GM10248 (cell line): ENCODE data around the gene TYK2.
"Not testable (repeated sequence)": the region's sequence is repeated elsewhere in the genome, so short reads cannot be mapped to it uniquely, and the experiment has no call there.

Experiments used
- CTCF ChIA-PET: fragments of 300-600 bp; sonication (Branson Sonifier 250); formaldehyde crosslinking; extraction: SDS; loops from one replicate; lab custom pipeline; 2021; ENCODE audit warnings: antibody characterized with exemption; lab: Yijun Ruan, JAX
- POLR2A ChIA-PET: fragments of 350-650 bp; sonication (Branson Sonifier 250); formaldehyde crosslinking; extraction: SDS; loops from one replicate; lab custom pipeline; 2020; ENCODE audit warnings: antibody characterized with exemption; lab: Yijun Ruan, JAX
- DNase-seq: peaks from one replicate; pipeline ENCODE4 v3.0.0; 2012; ENCODE audit errors: extremely low spot score
- TF ChIP-seq, protein P1 (sequence below): IDR thresholded peaks from 2 replicates; pipeline ENCODE4 v1.5.1; 2012; ENCODE audit warnings: mild to moderate bottlenecking, low read depth; ENCODE audit errors: extremely low read depth, missing control alignments, control extremely low read depth

TYK2 gene

DNA sequence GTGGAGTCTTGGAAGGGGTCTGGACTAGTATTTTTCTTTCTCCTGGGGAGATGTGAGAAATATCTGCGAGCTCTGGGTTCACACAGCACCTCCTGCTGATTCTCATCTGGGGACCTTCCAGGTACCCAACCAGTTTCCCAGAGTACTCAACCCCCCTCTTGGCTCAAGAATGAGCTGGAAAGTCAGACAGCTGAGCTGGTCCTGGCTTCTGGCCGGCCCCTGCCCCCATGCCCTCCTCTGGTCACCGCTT lies 37.8 kb upstream of the TYK2 start:
- TF ChIP-seq, protein P1, sequence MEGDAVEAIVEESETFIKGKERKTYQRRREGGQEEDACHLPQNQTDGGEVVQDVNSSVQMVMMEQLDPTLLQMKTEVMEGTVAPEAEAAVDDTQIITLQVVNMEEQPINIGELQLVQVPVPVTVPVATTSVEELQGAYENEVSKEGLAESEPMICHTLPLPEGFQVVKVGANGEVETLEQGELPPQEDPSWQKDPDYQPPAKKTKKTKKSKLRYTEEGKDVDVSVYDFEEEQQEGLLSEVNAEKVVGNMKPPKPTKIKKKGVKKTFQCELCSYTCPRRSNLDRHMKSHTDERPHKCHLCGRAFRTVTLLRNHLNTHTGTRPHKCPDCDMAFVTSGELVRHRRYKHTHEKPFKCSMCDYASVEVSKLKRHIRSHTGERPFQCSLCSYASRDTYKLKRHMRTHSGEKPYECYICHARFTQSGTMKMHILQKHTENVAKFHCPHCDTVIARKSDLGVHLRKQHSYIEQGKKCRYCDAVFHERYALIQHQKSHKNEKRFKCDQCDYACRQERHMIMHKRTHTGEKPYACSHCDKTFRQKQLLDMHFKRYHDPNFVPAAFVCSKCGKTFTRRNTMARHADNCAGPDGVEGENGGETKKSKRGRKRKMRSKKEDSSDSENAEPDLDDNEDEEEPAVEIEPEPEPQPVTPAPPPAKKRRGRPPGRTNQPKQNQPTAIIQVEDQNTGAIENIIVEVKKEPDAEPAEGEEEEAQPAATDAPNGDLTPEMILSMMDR, result no peak
- DNase-seq, result no peak
- ChIA-PET POLR2A (interaction anchor here (0.6 to 1.4 kb wide), 4 partner anchors 10 to 147 kb away, joined by 3 to 13 read pairs (median 3); partner anchors contain the start of genes CDC37 and ICAM1), CTCF (interaction anchor here (0.7 to 29.5 kb wide), 16 partner anchors 6 to 448 kb away, joined by 3 to 979 read pairs (median 4); partner anchors contain the start of genes CDC37, ICAM5, PDE4A and TYK2)

DNA sequence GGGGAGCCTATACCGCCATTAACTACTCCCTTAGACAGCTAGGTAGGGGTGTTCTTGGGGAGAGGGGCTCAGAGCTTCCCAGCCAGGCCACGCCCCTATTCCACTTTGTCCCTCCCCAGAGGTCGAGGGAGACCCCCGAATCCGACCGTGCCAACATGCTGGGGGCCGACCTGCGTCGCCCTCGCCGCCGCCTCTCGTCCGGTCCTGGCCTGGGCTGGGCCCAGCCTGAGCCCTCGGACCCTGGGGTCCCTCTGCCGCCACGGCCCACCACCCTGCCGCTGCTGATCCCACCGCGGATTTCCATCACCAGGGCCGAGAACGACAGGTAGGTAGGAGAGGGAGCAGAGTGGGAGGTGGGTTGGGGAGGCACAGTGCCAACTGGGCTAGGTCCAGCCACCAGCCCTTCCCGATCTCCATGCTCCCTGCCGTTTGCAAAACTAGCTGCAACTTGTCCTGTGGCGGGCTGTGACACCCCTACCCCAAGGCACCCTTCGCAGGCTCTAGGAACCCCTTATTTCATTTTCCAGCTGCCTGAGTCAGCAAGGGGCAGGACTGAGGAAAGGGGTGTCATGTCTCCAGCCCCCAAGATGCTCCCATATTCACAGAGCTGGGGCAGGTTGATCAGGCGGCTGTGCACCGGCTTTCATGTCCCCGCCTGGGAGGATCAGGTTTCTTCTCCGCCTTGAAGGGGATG lies 37.3 kb upstream of the TYK2 start:
- CTCF ChIA-PET, result interaction anchor here (0.6 to 29.5 kb wide), 27 partner anchors 6 to 485 kb away, joined by 3 to 979 read pairs (median 4); partner anchors contain the start of genes CDC37, ICAM1, ICAM5 and PDE4A
- TF ChIP-seq, protein P1, result no peak
- POLR2A ChIA-PET, result interaction anchor here (0.8 to 1.4 kb wide), 3 partner anchors 10 to 147 kb away, joined by 3 to 13 read pairs (median 3); partner anchors contain the start of genes CDC37 and ICAM1
- no peak for DNase-seq

DNA sequence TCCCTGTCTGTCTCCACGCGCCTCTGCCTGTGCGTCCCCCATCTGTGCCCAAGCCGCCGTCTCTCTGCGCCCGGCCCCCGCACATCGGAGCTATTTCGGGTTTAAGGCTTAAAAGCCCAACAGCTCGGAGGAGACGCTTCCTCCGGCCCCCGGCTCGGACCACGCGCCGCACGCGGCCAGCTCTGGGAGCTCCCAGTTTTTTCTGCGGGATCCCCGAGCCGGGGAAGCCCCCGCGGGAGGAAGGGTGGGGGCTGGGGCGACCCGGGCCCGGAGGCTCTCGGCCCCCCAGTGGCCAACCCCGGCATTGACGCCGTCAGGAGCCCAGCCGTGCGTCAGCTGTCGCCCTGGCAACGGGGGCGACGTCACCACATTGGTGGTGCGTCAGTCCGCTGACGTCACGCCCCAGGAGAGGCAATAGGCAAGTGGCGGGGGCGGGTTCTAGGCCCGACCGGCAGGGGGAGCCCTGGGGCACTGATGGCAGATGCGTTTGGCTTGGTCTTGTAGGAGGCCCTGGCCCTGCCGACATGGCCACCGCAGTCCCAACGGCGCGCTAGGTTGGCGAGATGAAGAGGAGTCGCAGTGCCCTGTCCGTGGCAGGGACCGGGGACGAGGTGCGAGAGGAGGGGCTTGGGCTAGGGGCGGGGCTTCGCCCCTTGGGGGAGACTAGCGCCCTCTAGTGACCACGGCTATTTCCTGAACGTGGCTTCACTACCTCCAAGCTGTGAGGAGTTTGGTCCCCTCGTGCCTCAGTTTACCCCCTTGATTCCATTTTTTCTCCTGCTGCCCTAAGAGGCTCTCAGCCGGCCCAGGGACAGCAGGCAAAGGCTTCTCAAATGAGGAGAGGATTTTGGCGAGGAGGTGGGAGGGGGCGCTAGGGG lies 36.2 kb upstream of the TYK2 start:
- ChIA-PET CTCF (interaction anchor here (0.6 to 29.5 kb wide), 45 partner anchors 7 to 484 kb away, joined by 3 to 979 read pairs (median 4); partner anchors contain the start of genes CDC37, ICAM1, ICAM5 and MRPL4), POLR2A (interaction anchor here (1.2 kb wide), 1 partner anchor 11 kb away, joined by 4 read pairs; no protein-coding TSS in a partner anchor)
- TF ChIP-seq, protein P1, result peak; percentile 74
- peak; percentile 89 for DNase-seq

DNA sequence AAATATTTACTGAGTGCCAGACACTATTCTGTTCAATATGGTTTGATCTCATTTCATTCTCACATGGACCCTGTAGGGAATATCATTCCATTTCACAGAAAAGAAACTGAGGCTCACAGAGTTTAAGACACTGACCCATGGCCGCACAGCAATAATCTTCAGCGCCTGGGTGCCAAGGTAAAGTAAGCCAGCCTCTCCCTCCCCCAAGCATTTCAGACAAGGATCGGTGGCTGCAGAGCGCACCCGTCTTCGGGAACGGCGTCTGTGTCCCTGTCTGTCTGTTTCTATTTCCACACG lies 35.7 kb upstream of the TYK2 start:
- TF ChIP-seq, protein P1, result no peak
- ChIA-PET CTCF (interaction anchor here (0.6 to 29.5 kb wide), 32 partner anchors 8 to 448 kb away, joined by 3 to 979 read pairs (median 4); partner anchors contain the start of genes CDC37, ICAM1, ICAM5 and MRPL4), POLR2A (interaction anchor here (1.2 kb wide), 1 partner anchor 11 kb away, joined by 4 read pairs; no protein-coding TSS in a partner anchor)
- DNase-seq, result no peak

DNA sequence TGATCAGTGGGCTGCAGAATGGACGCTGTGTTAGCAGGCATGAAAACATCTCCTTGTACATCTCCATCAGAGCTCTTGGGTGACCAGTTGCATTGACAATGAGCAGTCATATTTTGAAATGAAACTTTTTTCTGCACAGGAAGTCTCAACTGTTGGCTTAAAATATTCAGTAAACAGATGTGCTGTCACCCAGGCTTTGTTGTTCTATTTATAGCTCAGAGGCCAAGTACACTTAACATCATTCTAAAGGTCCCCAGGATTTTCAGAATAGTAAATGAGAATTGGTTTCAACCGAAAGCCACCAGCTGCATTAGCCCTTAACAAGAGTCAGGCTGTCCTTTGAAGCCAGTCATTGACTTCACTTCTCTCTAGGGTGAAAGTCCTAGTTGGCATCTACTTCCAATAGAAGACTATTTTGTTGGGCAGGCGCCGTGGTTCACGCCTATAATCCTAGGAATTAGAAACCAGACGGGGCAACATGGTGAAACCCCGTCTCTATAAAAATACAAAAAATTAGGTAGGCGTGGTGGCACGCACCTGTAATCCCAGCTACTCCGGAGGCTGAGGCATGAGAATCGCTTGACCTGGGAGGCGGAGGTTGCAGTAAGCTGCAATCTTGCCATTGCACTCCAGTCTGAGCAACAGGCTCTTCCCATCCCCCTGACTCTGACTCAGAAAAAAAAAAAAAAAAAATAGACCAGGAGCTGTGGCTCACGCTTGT lies 32.0 kb upstream of the TYK2 start:
- DNase-seq, result no peak

DNA sequence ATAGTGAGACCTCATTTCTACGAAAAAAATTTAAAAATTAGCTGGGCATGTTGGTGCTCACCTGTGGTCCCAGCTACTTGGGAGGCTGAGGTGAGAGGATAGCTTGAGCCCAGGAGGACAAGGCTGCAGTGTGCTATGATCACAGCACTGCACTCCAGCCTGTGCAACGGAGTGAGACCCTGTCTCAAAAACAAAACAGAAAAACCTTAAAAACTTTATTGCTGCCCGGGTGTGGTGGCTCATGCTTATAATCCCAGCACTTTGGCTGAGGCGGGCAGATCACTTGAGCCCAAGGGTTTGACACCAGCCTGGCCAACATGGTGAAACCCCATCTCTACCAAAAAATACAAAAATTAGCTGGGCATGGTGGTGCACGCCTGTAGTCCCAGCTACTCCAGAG lies 30.9 kb upstream of the TYK2 start:
- ChIA-PET POLR2A (interaction anchor here (0.5 kb wide), 1 partner anchor 139 kb away, joined by 8 read pairs; no protein-coding TSS in a partner anchor), CTCF (interaction anchor here (0.6 to 29.5 kb wide), 6 partner anchors 6 to 447 kb away, joined by 3 to 979 read pairs (median 12); partner anchors contain the start of genes CDC37 and PDE4A)
- not testable (repeated sequence) for DNase-seq

More for the DNA sequence above, 32.0 kb upstream of the TYK2 start:
- TF ChIP-seq, protein P1, result no peak
- CTCF ChIA-PET, result interaction anchor here (1.0 to 29.5 kb wide), 9 partner anchors 8 to 234 kb away, joined by 3 to 979 read pairs (median 6); partner anchors contain the start of genes CDC37 and PDE4A
- POLR2A ChIA-PET, result interaction anchor here (0.6 to 1.4 kb wide), 7 partner anchors 9 to 310 kb away, joined by 3 to 8 read pairs (median 4); partner anchors contain the start of genes CDC37 and ICAM1
